Measurements from ENCODE around the gene ZBTB9. TPM values are rescaled to one million over a fixed set of nuclear protein-coding genes. Genes with fewer than 3 reads are reported as not detected.
A peak's percentile ranks its signal among the peaks of the same experiment; 100 is the strongest.

The ZBTB9 gene
- total RNA-seq, 4 donors from 2014 or later: 5.9 to 9.9 (median 7.4) TPM

DNA sequence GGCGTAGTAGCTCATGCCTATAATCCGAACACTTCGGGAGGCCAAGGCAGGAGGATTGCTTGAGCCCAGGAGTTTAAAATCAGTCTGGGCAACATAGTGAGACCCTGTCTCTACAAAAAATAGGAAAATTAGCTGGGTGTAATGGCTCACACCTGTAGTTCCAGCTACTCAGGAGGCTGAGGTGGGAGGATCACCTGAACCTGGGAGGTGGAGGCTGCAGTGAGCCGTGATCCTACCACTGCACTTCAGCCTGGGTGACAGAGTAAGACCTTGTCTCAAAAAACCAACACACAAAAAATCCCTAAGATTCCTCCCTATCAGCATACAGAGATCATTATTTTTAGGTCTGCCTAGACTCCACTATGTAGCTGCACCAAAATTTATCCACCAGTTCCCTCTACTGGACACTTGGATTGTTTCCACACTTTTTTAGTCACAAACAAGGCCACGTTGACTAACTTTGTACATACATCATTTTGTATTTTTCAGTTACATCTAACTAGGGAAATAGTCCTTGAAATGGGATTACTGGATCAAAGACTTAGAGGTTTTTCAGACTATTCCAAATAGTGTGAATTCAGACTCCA lies 47.2 kb upstream of the ZBTB9 start:
- TF ChIP-seq POLR2A (IDR thresholded peaks at IDR 0.05): no peak
- no peak for TF ChIP-seq EP300 (IDR thresholded peaks at IDR 0.05)
- TF ChIP-seq, protein P1, sequence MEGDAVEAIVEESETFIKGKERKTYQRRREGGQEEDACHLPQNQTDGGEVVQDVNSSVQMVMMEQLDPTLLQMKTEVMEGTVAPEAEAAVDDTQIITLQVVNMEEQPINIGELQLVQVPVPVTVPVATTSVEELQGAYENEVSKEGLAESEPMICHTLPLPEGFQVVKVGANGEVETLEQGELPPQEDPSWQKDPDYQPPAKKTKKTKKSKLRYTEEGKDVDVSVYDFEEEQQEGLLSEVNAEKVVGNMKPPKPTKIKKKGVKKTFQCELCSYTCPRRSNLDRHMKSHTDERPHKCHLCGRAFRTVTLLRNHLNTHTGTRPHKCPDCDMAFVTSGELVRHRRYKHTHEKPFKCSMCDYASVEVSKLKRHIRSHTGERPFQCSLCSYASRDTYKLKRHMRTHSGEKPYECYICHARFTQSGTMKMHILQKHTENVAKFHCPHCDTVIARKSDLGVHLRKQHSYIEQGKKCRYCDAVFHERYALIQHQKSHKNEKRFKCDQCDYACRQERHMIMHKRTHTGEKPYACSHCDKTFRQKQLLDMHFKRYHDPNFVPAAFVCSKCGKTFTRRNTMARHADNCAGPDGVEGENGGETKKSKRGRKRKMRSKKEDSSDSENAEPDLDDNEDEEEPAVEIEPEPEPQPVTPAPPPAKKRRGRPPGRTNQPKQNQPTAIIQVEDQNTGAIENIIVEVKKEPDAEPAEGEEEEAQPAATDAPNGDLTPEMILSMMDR (IDR thresholded peaks at IDR 0.05): no peak
- TF ChIP-seq POLR2AphosphoS5 (IDR thresholded peaks at IDR 0.05): no peak

DNA sequence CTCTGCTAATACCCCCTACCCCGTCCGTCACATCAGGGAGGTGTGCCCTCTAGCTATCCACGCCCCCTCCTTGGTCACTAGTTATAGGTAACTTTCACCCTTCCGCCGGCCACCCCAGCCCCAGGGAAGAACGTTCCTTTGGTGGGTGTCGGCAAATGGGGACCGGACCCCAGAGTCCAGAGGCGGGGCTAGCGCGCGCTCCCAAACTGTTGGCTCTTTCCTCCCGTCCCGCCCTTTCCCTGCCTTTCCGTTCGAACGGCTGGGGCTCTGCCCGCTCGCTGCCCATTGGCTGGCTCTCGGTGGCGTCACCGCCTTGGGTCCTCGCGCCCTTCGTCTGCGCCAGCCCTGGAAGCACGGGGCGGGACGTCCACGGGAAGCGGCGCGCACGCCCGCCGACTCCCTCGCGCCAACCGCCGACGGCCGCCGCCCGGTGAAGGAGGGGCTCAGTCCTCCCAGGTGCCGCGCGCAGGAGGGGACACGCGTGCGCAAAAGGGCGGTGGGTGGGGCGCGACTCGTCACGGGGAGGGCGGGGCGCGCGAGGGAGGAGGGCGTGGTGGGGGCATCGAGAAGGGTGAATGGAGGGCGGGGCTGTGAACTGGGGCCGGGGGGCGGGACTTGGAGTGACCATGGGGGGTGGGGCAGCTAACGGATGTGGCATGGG lies 44.2 kb upstream of the ZBTB9 start:
- Histone ChIP-seq H3K4me3 (peak overlapping the region; percentile 99), H3K4me1 (peaks cover 31% of the 10 kb centered on the region), H3K36me3 (peaks cover 31% of the 10 kb centered on the region), H3K27ac (peak overlapping the region; percentile 98), H3K27me3 (no peaks in the 10 kb centered on the region), H3K9me3 (no peaks in the 10 kb centered on the region)
- WGBS: 1% methylated on average over 18 of the region's 65 CpGs
- TF ChIP-seq, protein P1 (IDR thresholded peaks at IDR 0.05): no peak
- TF ChIP-seq EP300 (IDR thresholded peaks at IDR 0.05): no peak
- TF ChIP-seq POLR2AphosphoS5 (IDR thresholded peaks at IDR 0.05): peak in 2 of 3 donors; percentile 93 to 97
- TF ChIP-seq POLR2A (IDR thresholded peaks at IDR 0.05): peak in 1 of 2 donors; percentile 49
- peak; percentile 98 to 99 for DNase-seq (ENCODE audit: low spot score in 2 of 2)

More for the DNA sequence above, 47.2 kb upstream of the ZBTB9 start:
- H3K27me3 ChIP-seq: no peaks in the 10 kb centered on the region
- peaks cover 1% of the 10 kb centered on the region for H3K36me3 ChIP-seq
- WGBS: 83% methylated on average over 5 of the region's 5 CpGs
- H3K9me3 ChIP-seq: no peaks in the 10 kb centered on the region
- no peak overlapping the region for H3K27ac ChIP-seq
- no peak for DNase-seq (ENCODE audit: low spot score in 2 of 2)
- no peak overlapping the region for H3K4me3 ChIP-seq
- peaks cover 19% of the 10 kb centered on the region for H3K4me1 ChIP-seq

DNA sequence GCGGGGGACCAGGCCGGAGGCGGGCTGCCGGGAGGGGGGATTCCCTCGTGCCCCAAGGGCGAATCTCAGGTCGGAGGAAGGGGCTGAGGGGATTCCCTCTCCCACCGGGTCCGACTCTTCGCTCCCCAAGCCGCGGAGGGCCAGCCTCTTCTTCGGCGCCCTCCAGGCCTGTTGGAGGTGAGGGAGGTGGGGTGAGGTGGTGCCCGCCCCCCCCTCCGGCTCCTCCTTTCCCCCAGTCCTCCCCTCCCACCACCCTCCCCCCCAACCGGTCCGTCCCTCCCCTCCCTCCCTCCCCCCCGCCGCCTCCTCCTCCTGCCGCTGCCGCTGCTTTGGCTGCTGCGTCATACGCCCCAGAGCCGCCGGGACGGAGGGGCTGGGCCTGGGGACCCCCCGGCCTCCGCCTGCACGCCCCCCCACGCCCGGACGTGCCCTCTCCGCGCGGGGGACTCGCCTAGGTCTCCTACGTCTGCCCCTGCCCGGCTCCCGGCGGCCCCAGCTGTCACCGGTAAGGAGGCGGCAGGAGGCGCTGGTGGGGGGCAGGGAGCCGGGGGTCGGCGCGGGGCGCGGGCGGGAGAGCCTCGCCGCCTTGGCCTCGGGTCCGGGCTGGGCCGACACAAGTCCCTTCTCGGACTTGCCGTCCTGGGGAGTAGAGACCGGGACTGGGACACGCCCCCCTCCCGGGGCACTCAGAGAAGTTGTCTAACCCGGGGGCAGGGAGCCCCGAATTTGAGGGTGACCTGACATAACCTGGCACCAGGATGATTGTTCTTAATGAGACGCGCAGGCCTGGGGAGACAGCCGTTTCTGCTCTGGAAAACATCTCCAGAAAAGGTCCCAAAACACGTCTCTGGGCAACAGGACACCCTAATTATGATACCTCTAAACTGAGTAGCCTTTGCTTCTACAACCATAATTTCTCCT lies 43.4 kb upstream of the ZBTB9 start, which contains the start of gene PHF1:
TSS of gene PHF1 (plus strand) at position 304 of the 921 bp plus-strand sequence. CDS start 1,250 bp downstream, outside the sequence.
- Histone ChIP-seq H3K4me3 (peak within 1 kb of the TSS; percentile 99), H3K27ac (peak within 1 kb of the TSS; percentile 98), H3K9me3 (no peaks in the 10 kb centered on the region), H3K27me3 (no peaks in the 10 kb centered on the region), H3K4me1 (peaks cover 37% of the 10 kb centered on the region), H3K36me3 (peaks cover 39% of the 10 kb centered on the region)
- DNase-seq (ENCODE audit: low spot score in 2 of 2): peak in 1 of 2 donors; percentile 89
- WGBS: 0% methylated on average over 26 of the region's 67 CpGs
- TF ChIP-seq, protein P1 (IDR thresholded peaks at IDR 0.05): no peak
- TF ChIP-seq EP300 (IDR thresholded peaks at IDR 0.05): no peak
- TF ChIP-seq POLR2AphosphoS5 (IDR thresholded peaks at IDR 0.05): no peak
- TF ChIP-seq POLR2A (IDR thresholded peaks at IDR 0.05): no peak

DNA sequence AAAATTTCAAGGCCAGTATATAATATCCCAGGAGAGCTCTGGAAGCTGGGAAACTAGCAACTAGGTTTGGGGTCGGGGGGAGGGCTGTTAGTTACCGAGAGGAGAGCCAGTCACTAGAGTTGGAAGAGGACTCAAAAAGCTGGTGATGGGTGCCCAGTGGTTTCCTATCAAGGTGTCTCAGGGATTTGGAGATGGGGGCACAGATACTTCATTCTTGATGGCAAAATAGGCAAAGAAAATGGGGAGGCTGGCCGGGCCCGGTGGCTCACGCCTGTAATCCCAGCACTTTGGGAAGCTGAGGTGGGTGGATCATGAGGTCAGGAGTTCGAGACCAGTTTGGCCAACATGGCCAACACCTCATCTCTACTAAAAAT lies 42.8 kb upstream of the ZBTB9 start:
- WGBS: 60% methylated on average over 6 of the region's 6 CpGs
- H3K4me3 ChIP-seq: peak overlapping the region; percentile 99
- peak overlapping the region; percentile 98 for H3K27ac ChIP-seq
- peaks cover 43% of the 10 kb centered on the region for H3K4me1 ChIP-seq
- H3K9me3 ChIP-seq: no peaks in the 10 kb centered on the region
- TF ChIP-seq POLR2AphosphoS5 (IDR thresholded peaks at IDR 0.05) (no peak), POLR2A (IDR thresholded peaks at IDR 0.05) (no peak), EP300 (IDR thresholded peaks at IDR 0.05) (no peak)
- TF ChIP-seq, protein P1 (IDR thresholded peaks at IDR 0.05): no peak
- H3K36me3 ChIP-seq: peaks cover 41% of the 10 kb centered on the region
- DNase-seq (ENCODE audit: low spot score in 2 of 2): peak in 1 of 2 donors; percentile 63
- H3K27me3 ChIP-seq: no peaks in the 10 kb centered on the region

All from suprapubic skin (tissue), 4 donors.